NCI-H1092 (cell line): ENCODE measurements around the gene TPPP.
"Not testable (repeated sequence)": the region's sequence is repeated elsewhere in the genome, so short reads cannot be mapped to it uniquely, and the experiment has no call there.

Experiments used
- DNase-seq: peaks from one replicate; lab custom pipeline; 2025; lab: John Stamatoyannopoulos, UW

Gene TPPP

GRCh38 chr5:694042-694431 lies 885 bp upstream of the TPPP start:
- not testable (repeated sequence) for DNase-seq

- DNase-seq: peak; percentile 25
Observed at GRCh38 chr5:692529-693041, 567 bp downstream of the TPPP start.

- no peak for DNase-seq
Observed at GRCh38 chr5:691817-692528, 1.2 kb downstream of the TPPP start.

- DNase-seq: not testable (repeated sequence)
Observed at GRCh38 chr5:691049-691448, 2.1 kb downstream of the TPPP start.

- not testable (repeated sequence) for DNase-seq
Observed at GRCh38 chr5:690293-690692, 2.9 kb downstream of the TPPP start.

GRCh38 chr5:688348-689010 lies 4.7 kb downstream of the TPPP start:
- not testable (repeated sequence) for DNase-seq

- not testable (repeated sequence) for DNase-seq
Observed at GRCh38 chr5:686936-687335, 6.2 kb downstream of the TPPP start.

- not testable (repeated sequence) for DNase-seq
Observed at GRCh38 chr5:686172-686523, 7.0 kb downstream of the TPPP start.

GRCh38 chr5:685262-686171 lies 7.6 kb downstream of the TPPP start:
- no peak for DNase-seq

- DNase-seq: no peak
Observed at GRCh38 chr5:684751-685216, 8.4 kb downstream of the TPPP start.

- DNase-seq: no peak
Observed at GRCh38 chr5:683551-684481, 9.3 kb downstream of the TPPP start.

- DNase-seq: not testable (repeated sequence)
Observed at GRCh38 chr5:682651-683358, 10.3 kb downstream of the TPPP start.

- DNase-seq: not testable (repeated sequence)
Observed at GRCh38 chr5:682216-682615, 10.9 kb downstream of the TPPP start.

GRCh38 chr5:681317-682191 lies 11.6 kb downstream of the TPPP start:
- DNase-seq: not testable (repeated sequence)

- not testable (repeated sequence) for DNase-seq
Observed at GRCh38 chr5:680836-681235, 12.3 kb downstream of the TPPP start.

- DNase-seq: not testable (repeated sequence)
Observed at GRCh38 chr5:680118-680795, 12.9 kb downstream of the TPPP start.

- DNase-seq: not testable (repeated sequence)
Observed at GRCh38 chr5:679166-679895, 13.8 kb downstream of the TPPP start.

GRCh38 chr5:678521-678920 lies 14.6 kb downstream of the TPPP start:
- DNase-seq: not testable (repeated sequence)
